Heart left ventricle (tissue), 13 donors: ENCODE data around the gene SLC6A4.

Experiments
- POLR2A ChIP-seq, 2 donors: fragments of 450-650 bp; IDR thresholded peaks; one replicate each; pipeline ENCODE4 v1.6.1; 2017; ENCODE audit warnings: antibody characterized with exemption in 2 of 2, mild to moderate bottlenecking in 2 of 2, moderate library complexity in 2 of 2
- TF ChIP-seq, protein P1 (sequence below), 12 donors: fragments of 200-600 bp; sonication (generic) in 4 of 12; IDR thresholded peaks; one replicate each; pipeline versions ENCODE4 v1.5.0 to v1.8.0; 2018 to 2022; ENCODE audit warnings: antibody characterized with exemption in 12 of 12, mild to moderate bottlenecking in 5 of 12
- donor health status: ischemic (EF 13 %, LVEDD 7.1; RV severe dilation, severe dysfunction).
- donor health status: DM: no; HTN: yes; CAD: no.
- donor health status: DM: no; HTN: no; CAD: no.
- donor health status: ischemic (EF 25% LVEDD 6.9; RV normal size, moderate dysfunction).
- donor health status: ischemic (EF 25% LVEDD 5.7; RV mildly dilated, moderate dysfunction).
- donor health status: ischemic (EF 35%, LVEDD 5.7; RV mildly dilated, moderate dysfunction).
- donor health status: nonischemic (EF 11% LVEDD 7.7; RV severe dilation, severe dysfunction).
- donor health status: DM: yes; HTN: yes; CAD: no.
- donor health status: PGD.
- donor health status: ischemic (EF 29% LVEDD 5.4; RV normal size, mild dysfunction).
- donor health status: nonischemic (EF 23%, LVEDD 6.1; RV moderate dilation, normal function).

GRCh38 chr17:30237296-30238002, 2.0 kb upstream of the SLC6A4 start:
- TF ChIP-seq POLR2A (IDR thresholded peaks at IDR 0.05), result no peak
- TF ChIP-seq, protein P1, sequence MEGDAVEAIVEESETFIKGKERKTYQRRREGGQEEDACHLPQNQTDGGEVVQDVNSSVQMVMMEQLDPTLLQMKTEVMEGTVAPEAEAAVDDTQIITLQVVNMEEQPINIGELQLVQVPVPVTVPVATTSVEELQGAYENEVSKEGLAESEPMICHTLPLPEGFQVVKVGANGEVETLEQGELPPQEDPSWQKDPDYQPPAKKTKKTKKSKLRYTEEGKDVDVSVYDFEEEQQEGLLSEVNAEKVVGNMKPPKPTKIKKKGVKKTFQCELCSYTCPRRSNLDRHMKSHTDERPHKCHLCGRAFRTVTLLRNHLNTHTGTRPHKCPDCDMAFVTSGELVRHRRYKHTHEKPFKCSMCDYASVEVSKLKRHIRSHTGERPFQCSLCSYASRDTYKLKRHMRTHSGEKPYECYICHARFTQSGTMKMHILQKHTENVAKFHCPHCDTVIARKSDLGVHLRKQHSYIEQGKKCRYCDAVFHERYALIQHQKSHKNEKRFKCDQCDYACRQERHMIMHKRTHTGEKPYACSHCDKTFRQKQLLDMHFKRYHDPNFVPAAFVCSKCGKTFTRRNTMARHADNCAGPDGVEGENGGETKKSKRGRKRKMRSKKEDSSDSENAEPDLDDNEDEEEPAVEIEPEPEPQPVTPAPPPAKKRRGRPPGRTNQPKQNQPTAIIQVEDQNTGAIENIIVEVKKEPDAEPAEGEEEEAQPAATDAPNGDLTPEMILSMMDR (IDR thresholded peaks at IDR 0.05), result no peak
